Measurements from ENCODE around the gene ENSA.
"Not testable (repeated sequence)": the region's sequence is repeated elsewhere in the genome, so short reads cannot be mapped to it uniquely, and the experiment has no call there.

DNA sequence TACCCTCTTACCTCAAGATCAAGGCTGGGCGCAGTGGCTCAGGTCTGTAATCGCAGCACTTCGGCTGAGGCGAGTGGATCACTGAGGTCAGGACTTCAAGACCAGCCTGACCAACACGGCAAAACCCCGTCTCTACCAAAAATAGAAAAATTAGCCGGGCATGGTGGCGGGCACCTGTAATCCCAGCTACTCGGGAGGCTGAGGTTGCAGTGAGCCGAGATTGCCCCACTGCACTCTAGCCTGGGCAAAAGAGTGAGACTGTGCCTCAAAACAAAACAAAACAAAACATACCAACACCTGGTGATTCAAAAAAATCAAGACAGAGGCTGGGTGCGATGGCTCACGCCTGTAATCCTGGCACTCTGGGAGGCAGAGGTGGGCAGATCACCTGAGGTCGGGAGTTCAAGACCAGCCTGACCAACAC, 55.8 kb downstream of the ENSA start:
- TF ChIP-seq CTCF (IDR thresholded peaks at IDR 0.05; ENCODE audit: insufficient read depth, low read length, poor library complexity, severe bottlenecking); EZH2phosphoT487 (conservative IDR thresholded peaks at IDR 0.05; ENCODE audit: low read length): not testable (repeated sequence)
